Pancreas (tissue), 10 donors: ENCODE data around the gene LDLRAD4. TPM values are rescaled to one million over a fixed set of nuclear protein-coding genes. Genes with fewer than 3 reads are reported as not detected.

Experiments used
- ATAC-seq, 4 donors: fragments of 200-7000 bp; cut with Tn5 transposase; one replicate each; pipeline versions ENCODE4 v1.8.0 to v1.9.1; 2020; ENCODE audit warnings: mild to moderate bottlenecking in 4 of 4, moderate library complexity in 4 of 4
- DNase-seq, 6 donors: peaks; one replicate each; pipeline ENCODE4 v3.0.0-alpha.2; 2020
- FAIRE-seq: peaks from 2 replicates; lab custom pipeline; 2012; peaks lifted over from hg19 to GRCh38; lab: Jason Lieb, UNC
- H3K27ac ChIP-seq, 4 donors: fragments of 200-600 bp; sonication (generic); 1 replicate in 3 of 4; 2 replicates in 1 of 4; pipeline versions ENCODE4 v1.5.0 to v1.8.0; 2020
- H3K27me3 ChIP-seq, 4 donors: fragments of 200-600 bp; one replicate each; pipeline ENCODE4 v1.8.0; 2021
- H3K36me3 ChIP-seq, 3 donors: fragments of 200-600 bp; sonication (generic) in 1 of 3; one replicate each; pipeline versions ENCODE4 v1.5.0 to v1.8.0; 2020 to 2021
- H3K4me1 ChIP-seq, 3 donors: fragments of 200-600 bp; one replicate each; pipeline ENCODE4 v1.8.0; 2021
- H3K4me3 ChIP-seq, 4 donors: fragments of 200-600 bp; sonication (generic) in 2 of 4; one replicate each; pipeline versions ENCODE4 v1.5.0 to v1.8.0; 2020 to 2021
- H3K9me3 ChIP-seq, 4 donors: fragments of 200-600 bp; one replicate each; pipeline ENCODE4 v1.8.0; 2021
- CTCF ChIP-seq, 4 donors: fragments of 200-600 bp; sonication (generic) in 3 of 4; IDR thresholded peaks; one replicate each; pipeline versions ENCODE4 v1.5.0 to v1.8.0; 2021; ENCODE audit warnings: antibody characterized with exemption in 4 of 4
- whole genome bisulfite sequencing, 2 donors: extraction: QIAGEN DNeasy Blood & Tissue Kit; methylation state at CpG; one replicate each; pipeline ENCODE4 v1.1.7; 2013; 5-methylcytosine and 5-hydroxymethylcytosine counted together
- intact Hi-C, 3 donors: fragments of 100-400 bp; cut with DNase I; formaldehyde crosslinking; loops; one replicate each; pipeline versions ENCODE4 v1.11.1 to v1.14.2; 2022
- polyA plus RNA-seq, 2 donors: library from polyadenylated mRNA; stranded (reverse); fragments of 200-250 nt; gene quantifications; one replicate each; pipeline ENCODE4 v1.2.3, GENCODE V29; 2013
- total RNA-seq, 6 donors: library from RNA; stranded (reverse); fragmentation: NEBNext Ultra II Directional in 4 of 6; extraction: Animal tissue kit (Norgen Biotek cat#: 25700) in 4 of 6; gene quantifications; one replicate each; pipeline versions ENCODE4 v1.2.1 to v1.2.4, GENCODE V29; 2021 to 2023
- donor health status: healthy with polysubstance abuse.
- donor health status: DM: no; HTN: no; CAD: no; lungs with moderate emphysema.
- donor health status: DM: no; HTN: no; CAD: no.
- donor health status: control.
- donor health status: control.
- donor health status: Bipolar disorder and iron deficiency.
- donor health status: DM: yes; HTN: yes; CAD: no.
- donor health status: DM: no; HTN: no; CAD: no.
- donor health status: DM: no; HTN: no; CAD: no.
- donor health status: DM: yes; HTN: yes; CAD: no.

LDLRAD4 gene
- total and polyA plus RNA-seq, 8 donors = 2.5 to 21.8 (median 5.7) TPM

GRCh38 chr18:13598591-13598990, 380.0 kb downstream of the LDLRAD4 start:
- Histone ChIP-seq H3K9me3 (no peaks in the 10 kb centered on the region), H3K27me3 (no peaks in the 10 kb centered on the region), H3K36me3 (no peaks in the 10 kb centered on the region), H3K4me3 (no peak overlapping the region), H3K4me1 (no peaks in the 10 kb centered on the region), H3K27ac (no peak overlapping the region)
- DNase-seq (no peak), FAIRE-seq (no peak), ATAC-seq (no peak)
- intact Hi-C loops = no loop called here
- TF ChIP-seq CTCF (IDR thresholded peaks at IDR 0.05) = no peak
- WGBS, 2 donors = 89 to 92% methylated on average over 2 of the region's 2 CpGs

- no peaks in the 10 kb centered on the region for H3K9me3 ChIP-seq
- no peaks in the 10 kb centered on the region for H3K4me1 ChIP-seq
- no peak overlapping the region for H3K4me3 ChIP-seq
- H3K27me3 ChIP-seq = no peaks in the 10 kb centered on the region
- no peak for TF ChIP-seq CTCF (IDR thresholded peaks at IDR 0.05)
- H3K36me3 ChIP-seq = no peaks in the 10 kb centered on the region
- FAIRE-seq (no peak), DNase-seq (no peak), ATAC-seq (no peak)
- 69 to 75% methylated on average over 1 of the region's 1 CpG for WGBS, 2 donors
- intact Hi-C loops = no loop called here
- H3K27ac ChIP-seq = no peak overlapping the region
Measured at GRCh38 chr18:13599031-13599430, 380.5 kb downstream of the LDLRAD4 start.

- H3K27ac ChIP-seq = no peak overlapping the region
- H3K4me3 ChIP-seq = no peak overlapping the region
- ATAC-seq (no peak), FAIRE-seq (no peak), DNase-seq (no peak)
- H3K36me3 ChIP-seq = no peaks in the 10 kb centered on the region
- no peaks in the 10 kb centered on the region for H3K9me3 ChIP-seq
- no peak for TF ChIP-seq CTCF (IDR thresholded peaks at IDR 0.05)
- 78 to 84% methylated on average over 14 of the region's 14 CpGs for WGBS, 2 donors
- H3K27me3 ChIP-seq = no peaks in the 10 kb centered on the region
- no peaks in the 10 kb centered on the region for H3K4me1 ChIP-seq
- intact Hi-C loops = no loop called here
Measured at GRCh38 chr18:13603304-13604019, 384.9 kb downstream of the LDLRAD4 start.

GRCh38 chr18:13604786-13605185, 386.2 kb downstream of the LDLRAD4 start:
- Histone ChIP-seq H3K4me3 (no peak overlapping the region), H3K27me3 (no peaks in the 10 kb centered on the region), H3K9me3 (no peaks in the 10 kb centered on the region), H3K27ac (no peak overlapping the region), H3K36me3 (no peaks in the 10 kb centered on the region), H3K4me1 (no peaks in the 10 kb centered on the region)
- no peak for TF ChIP-seq CTCF (IDR thresholded peaks at IDR 0.05)
- no peak for DNase-seq
- ATAC-seq = no peak
- WGBS, 2 donors = 70 to 77% methylated on average over 7 of the region's 7 CpGs
- intact Hi-C loops = no loop called here
- FAIRE-seq = no peak

GRCh38 chr18:13605477-13605876, 386.9 kb downstream of the LDLRAD4 start:
- DNase-seq = no peak
- Histone ChIP-seq H3K9me3 (no peaks in the 10 kb centered on the region), H3K4me3 (no peak overlapping the region), H3K27me3 (no peaks in the 10 kb centered on the region), H3K27ac (no peak overlapping the region), H3K36me3 (no peaks in the 10 kb centered on the region), H3K4me1 (no peaks in the 10 kb centered on the region)
- TF ChIP-seq CTCF (IDR thresholded peaks at IDR 0.05) = no peak
- intact Hi-C loops = no loop called here
- no peak for ATAC-seq
- no peak for FAIRE-seq
- whole genome bisulfite sequencing, 2 donors = 72% methylated on average over 5 of the region's 5 CpGs
